Parathyroid adenoma (tissue), 2 donors: Measurements from ENCODE around the gene DGKB.

Source experiments
- H2AFZ ChIP-seq: fragments of 300-600 bp; sonication (generic); one replicate; pipeline ENCODE4 v1.7.0; 2017; ENCODE audit warnings: antibody characterized with exemption, mild to moderate bottlenecking
- H3K27ac ChIP-seq: fragments of 300-600 bp; sonication (generic); one replicate; pipeline ENCODE4 v1.7.0; 2017
- H3K27me3 ChIP-seq: fragments of 300-600 bp; sonication (generic); one replicate; pipeline ENCODE4 v1.7.0; 2017; ENCODE audit warnings: low read length; ENCODE audit not compliant: control insufficient read depth, insufficient read depth
- H3K36me3 ChIP-seq: fragments of 300-600 bp; sonication (generic); one replicate; pipeline ENCODE4 v1.7.0; 2017; ENCODE audit warnings: low read length; ENCODE audit not compliant: control insufficient read depth, insufficient read depth
- H3K4me1 ChIP-seq: fragments of 300-600 bp; sonication (generic); one replicate; pipeline ENCODE4 v1.7.0; 2017; ENCODE audit warnings: control low read depth
- H3K4me2 ChIP-seq: fragments of 300-600 bp; sonication (generic); one replicate; pipeline ENCODE4 v1.7.0; 2017; ENCODE audit warnings: low read length
- H3K4me3 ChIP-seq: fragments of 300-600 bp; sonication (generic); one replicate; pipeline ENCODE4 v1.7.0; 2017; ENCODE audit warnings: low read depth, low read length
- H3K79me2 ChIP-seq: fragments of 300-600 bp; sonication (generic); one replicate; pipeline ENCODE4 v1.7.0; 2017; ENCODE audit warnings: control low read depth
- H3K9ac ChIP-seq: fragments of 300-600 bp; sonication (generic); one replicate; pipeline ENCODE4 v1.7.0; 2017; ENCODE audit warnings: mild to moderate bottlenecking
- H3K9me3 ChIP-seq: fragments of 300-600 bp; sonication (generic); one replicate; pipeline ENCODE4 v1.7.0; 2017; ENCODE audit warnings: low read length; ENCODE audit not compliant: control insufficient read depth
- TF ChIP-seq, protein P1 (sequence below): fragments of 300-600 bp; sonication (generic); IDR thresholded peaks from one replicate; pipeline ENCODE4 v1.7.0; 2017; ENCODE audit warnings: antibody characterized with exemption, mild to moderate bottlenecking
- donor health status: primary hyperparathyroidism.

DGKB gene

DNA sequence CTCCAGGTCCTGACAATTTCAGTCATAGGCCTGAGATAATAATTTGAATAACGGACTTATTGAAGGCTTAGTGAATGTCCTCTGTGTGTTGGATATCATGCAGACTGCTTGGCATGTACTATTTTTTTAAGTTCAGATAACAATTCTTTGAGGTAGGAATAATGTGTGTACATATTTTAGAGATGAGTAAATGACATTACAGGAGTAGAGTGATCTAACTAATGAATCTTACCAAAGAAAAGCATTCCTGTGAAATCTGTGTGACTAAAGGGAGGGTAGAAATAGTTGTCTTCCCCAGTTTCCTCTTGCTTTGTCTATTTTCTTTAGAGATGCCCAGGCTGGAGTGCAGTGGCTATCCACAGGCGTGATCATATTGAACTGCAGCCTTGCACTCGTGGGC, 521.2 kb downstream of the DGKB start:
- TF ChIP-seq, protein P1, sequence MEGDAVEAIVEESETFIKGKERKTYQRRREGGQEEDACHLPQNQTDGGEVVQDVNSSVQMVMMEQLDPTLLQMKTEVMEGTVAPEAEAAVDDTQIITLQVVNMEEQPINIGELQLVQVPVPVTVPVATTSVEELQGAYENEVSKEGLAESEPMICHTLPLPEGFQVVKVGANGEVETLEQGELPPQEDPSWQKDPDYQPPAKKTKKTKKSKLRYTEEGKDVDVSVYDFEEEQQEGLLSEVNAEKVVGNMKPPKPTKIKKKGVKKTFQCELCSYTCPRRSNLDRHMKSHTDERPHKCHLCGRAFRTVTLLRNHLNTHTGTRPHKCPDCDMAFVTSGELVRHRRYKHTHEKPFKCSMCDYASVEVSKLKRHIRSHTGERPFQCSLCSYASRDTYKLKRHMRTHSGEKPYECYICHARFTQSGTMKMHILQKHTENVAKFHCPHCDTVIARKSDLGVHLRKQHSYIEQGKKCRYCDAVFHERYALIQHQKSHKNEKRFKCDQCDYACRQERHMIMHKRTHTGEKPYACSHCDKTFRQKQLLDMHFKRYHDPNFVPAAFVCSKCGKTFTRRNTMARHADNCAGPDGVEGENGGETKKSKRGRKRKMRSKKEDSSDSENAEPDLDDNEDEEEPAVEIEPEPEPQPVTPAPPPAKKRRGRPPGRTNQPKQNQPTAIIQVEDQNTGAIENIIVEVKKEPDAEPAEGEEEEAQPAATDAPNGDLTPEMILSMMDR: no peak

DNA sequence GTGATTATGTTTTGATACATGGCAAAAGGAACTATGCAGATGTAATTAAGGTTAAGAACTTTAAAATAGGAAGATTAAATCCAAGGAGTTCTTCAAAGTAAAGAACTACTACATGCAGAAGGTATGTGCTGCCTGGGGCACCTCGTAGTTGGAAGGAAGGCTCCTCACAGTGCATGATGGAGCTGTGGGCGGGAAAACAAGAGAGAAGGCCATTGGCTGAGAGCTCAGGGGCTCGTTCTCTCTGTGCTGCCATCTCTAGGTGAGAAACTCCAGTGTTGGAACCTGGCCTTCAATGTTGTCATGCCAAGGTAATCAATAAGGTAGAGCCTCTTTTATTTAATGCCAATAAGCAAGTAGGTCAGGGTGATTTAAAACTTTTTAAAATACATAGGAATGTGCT, 521.7 kb downstream of the DGKB start:
- Histone ChIP-seq H3K4me3 (no peak overlapping the region), H3K27me3 (no peaks in the 10 kb centered on the region), H3K4me2 (no peak overlapping the region), H3K9ac (no peak overlapping the region), H3K4me1 (no peaks in the 10 kb centered on the region), H2AFZ (no peak overlapping the region), H3K79me2 (no peaks in the 10 kb centered on the region), H3K36me3 (no peaks in the 10 kb centered on the region), H3K9me3 (no peaks in the 10 kb centered on the region), H3K27ac (no peak overlapping the region)
- TF ChIP-seq, protein P1: no peak

More for the DNA sequence above, 521.2 kb downstream of the DGKB start:
- Histone ChIP-seq H3K4me2 (no peak overlapping the region), H3K4me3 (no peak overlapping the region), H2AFZ (no peak overlapping the region), H3K27ac (no peak overlapping the region), H3K4me1 (no peaks in the 10 kb centered on the region), H3K9ac (no peak overlapping the region), H3K27me3 (no peaks in the 10 kb centered on the region), H3K36me3 (no peaks in the 10 kb centered on the region), H3K9me3 (no peaks in the 10 kb centered on the region), H3K79me2 (no peaks in the 10 kb centered on the region)

DNA sequence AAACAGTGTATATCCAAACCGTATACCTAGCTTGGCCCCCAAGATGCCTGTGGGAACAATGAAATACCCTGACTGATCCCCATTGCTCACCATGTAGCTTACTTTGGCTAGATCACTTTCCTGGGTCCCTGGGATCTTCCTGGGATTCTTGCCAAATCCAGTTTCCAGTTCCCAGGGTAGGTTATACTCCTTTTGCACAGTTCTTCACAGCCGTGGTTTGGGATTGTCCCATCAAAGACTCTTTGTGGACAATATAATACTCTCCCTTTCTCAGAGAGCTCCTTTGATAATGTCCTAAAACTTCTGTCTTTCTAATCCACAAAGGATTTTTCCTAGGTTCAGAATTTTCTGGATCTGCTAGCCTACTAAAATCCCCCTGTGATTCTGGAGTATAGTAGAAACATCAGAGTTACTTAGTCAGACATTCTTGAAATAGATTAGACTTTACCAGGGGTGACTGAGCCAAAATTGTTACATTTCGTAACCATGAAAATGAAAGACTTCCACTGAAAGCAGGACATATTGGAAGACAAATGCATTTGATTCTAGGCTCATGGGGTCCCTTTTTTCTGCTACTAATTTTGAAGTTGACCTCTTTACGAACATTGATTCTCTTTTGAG, 524.8 kb downstream of the DGKB start:
- Histone ChIP-seq H3K9me3 (no peaks in the 10 kb centered on the region), H3K4me3 (no peak overlapping the region), H3K79me2 (no peaks in the 10 kb centered on the region), H3K27ac (no peak overlapping the region), H3K36me3 (no peaks in the 10 kb centered on the region), H3K27me3 (no peaks in the 10 kb centered on the region), H3K9ac (no peak overlapping the region), H3K4me1 (no peaks in the 10 kb centered on the region), H2AFZ (no peak overlapping the region), H3K4me2 (no peak overlapping the region)
- TF ChIP-seq, protein P1: no peak

DNA sequence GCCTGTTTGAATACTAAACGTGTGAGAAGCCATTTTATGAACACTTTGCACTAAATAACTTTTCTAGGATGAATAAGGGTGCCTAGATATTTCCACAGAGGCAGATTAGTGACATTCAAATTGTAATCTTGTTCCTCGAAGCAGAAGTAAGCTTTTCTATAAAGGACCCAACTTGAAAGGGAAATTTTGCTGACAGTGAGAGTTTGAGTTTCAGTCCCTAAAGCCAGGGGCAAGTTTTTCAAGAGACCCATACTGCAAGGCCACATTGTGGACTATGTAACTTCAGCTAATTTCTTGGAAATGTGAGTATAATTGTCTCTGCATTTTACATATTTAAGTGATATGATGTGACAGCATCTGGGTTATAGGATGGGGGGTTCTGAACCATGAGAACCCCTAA, 525.8 kb downstream of the DGKB start:
- H3K9ac ChIP-seq: no peak overlapping the region
- no peak overlapping the region for H3K4me2 ChIP-seq
- no peaks in the 10 kb centered on the region for H3K36me3 ChIP-seq
- no peaks in the 10 kb centered on the region for H3K79me2 ChIP-seq
- H3K4me3 ChIP-seq: no peak overlapping the region
- H3K9me3 ChIP-seq: no peaks in the 10 kb centered on the region
- H3K4me1 ChIP-seq: no peaks in the 10 kb centered on the region
- no peaks in the 10 kb centered on the region for H3K27me3 ChIP-seq
- TF ChIP-seq, protein P1: no peak
- no peak overlapping the region for H2AFZ ChIP-seq
- no peak overlapping the region for H3K27ac ChIP-seq

DNA sequence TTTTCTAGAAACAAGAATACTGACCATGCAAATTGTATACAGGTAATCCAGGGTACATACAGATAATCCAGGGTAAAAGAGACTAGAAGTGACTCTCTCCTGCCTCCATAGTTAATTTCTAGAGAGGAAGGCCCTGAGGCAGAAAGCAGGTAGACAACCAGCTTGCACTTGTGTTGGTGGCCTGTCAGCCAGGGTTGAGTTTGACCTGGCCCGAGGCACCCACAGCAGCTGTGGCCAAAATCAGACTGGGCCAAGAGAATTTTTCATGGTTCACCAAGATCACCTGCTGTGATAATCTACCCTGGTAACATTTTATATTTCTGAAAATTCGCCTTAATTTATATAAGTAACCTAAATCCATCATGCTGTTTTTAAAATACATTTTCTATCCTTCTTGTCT, 526.6 kb downstream of the DGKB start:
- no peak overlapping the region for H2AFZ ChIP-seq
- H3K9ac ChIP-seq: no peak overlapping the region
- no peaks in the 10 kb centered on the region for H3K9me3 ChIP-seq
- no peaks in the 10 kb centered on the region for H3K79me2 ChIP-seq
- no peaks in the 10 kb centered on the region for H3K4me1 ChIP-seq
- H3K27me3 ChIP-seq: no peaks in the 10 kb centered on the region
- no peak overlapping the region for H3K4me2 ChIP-seq
- TF ChIP-seq, protein P1: no peak
- no peak overlapping the region for H3K27ac ChIP-seq
- no peaks in the 10 kb centered on the region for H3K36me3 ChIP-seq
- H3K4me3 ChIP-seq: no peak overlapping the region
